Neural cell (in vitro differentiated cells): ENCODE data around the gene GJB2.

Experiments
- CTCF ChIP-seq: fragments of 450-650 bp; IDR thresholded peaks from 2 replicates; pipeline ENCODE4 v1.5.1; 2014; ENCODE audit warnings: antibody characterized with exemption, mild to moderate bottlenecking, moderate library complexity; ENCODE audit not compliant: poor library complexity, severe bottlenecking
- EP300 ChIP-seq: fragments of 450-650 bp; conservative IDR thresholded peaks from 2 replicates; pipeline ENCODE4 v1.6.1; 2014; ENCODE audit warnings: antibody characterized with exemption, mild to moderate bottlenecking, moderate library complexity; ENCODE audit not compliant: poor library complexity, severe bottlenecking
- EZH2 ChIP-seq: fragments of 200-600, 300-800 bp; shearing (Covaris generic), sonication (generic); IDR thresholded peaks from 2 replicates; pipeline ENCODE4 v1.6.1; 2014; ENCODE audit warnings: antibody characterized with exemption, low read length, borderline replicate concordance, mild to moderate bottlenecking; ENCODE audit not compliant: insufficient read depth, poor library complexity, severe bottlenecking
- POLR2AphosphoS5 ChIP-seq: IDR thresholded peaks from 2 replicates; pipeline ENCODE4 v1.6.1; 2012
- RAD21 ChIP-seq: fragments of 450-650 bp; conservative IDR thresholded peaks from 2 replicates; pipeline ENCODE4 v1.6.1; 2014; ENCODE audit warnings: antibody characterized with exemption, mild to moderate bottlenecking, moderate library complexity
- REST ChIP-seq: IDR thresholded peaks from 2 replicates; pipeline ENCODE4 v1.6.1; 2012; ENCODE audit warnings: borderline replicate concordance
- SMC3 ChIP-seq: fragments of 450-650 bp; conservative IDR thresholded peaks from 2 replicates; pipeline ENCODE4 v1.6.1; 2014; ENCODE audit warnings: antibody characterized with exemption, mild to moderate bottlenecking, moderate library complexity; ENCODE audit not compliant: poor library complexity
- TAF1 ChIP-seq: IDR thresholded peaks from 2 replicates; pipeline ENCODE4 v1.6.1; 2012; ENCODE audit warnings: low read depth

GRCh38 chr13:20190481-20191310 is 2.0 kb downstream of the GJB2 start:
- TF ChIP-seq CTCF, result no peak
- no peak for TF ChIP-seq TAF1
- no peak for TF ChIP-seq SMC3
- TF ChIP-seq EZH2, result no peak
- TF ChIP-seq REST, result no peak
- no peak for TF ChIP-seq EP300
- no peak for TF ChIP-seq POLR2AphosphoS5
- TF ChIP-seq RAD21, result no peak
